Measurements from ENCODE around the gene CD300LF. TPM values are rescaled to one million over a fixed set of nuclear protein-coding genes. Genes with fewer than 3 reads are reported as not detected.

Gene CD300LF
- total and polyA plus RNA-seq, 2 donors (not counting 1 experiment from before 2014, with no cell fraction given) = 0.52 to 1.1 TPM

DNA sequence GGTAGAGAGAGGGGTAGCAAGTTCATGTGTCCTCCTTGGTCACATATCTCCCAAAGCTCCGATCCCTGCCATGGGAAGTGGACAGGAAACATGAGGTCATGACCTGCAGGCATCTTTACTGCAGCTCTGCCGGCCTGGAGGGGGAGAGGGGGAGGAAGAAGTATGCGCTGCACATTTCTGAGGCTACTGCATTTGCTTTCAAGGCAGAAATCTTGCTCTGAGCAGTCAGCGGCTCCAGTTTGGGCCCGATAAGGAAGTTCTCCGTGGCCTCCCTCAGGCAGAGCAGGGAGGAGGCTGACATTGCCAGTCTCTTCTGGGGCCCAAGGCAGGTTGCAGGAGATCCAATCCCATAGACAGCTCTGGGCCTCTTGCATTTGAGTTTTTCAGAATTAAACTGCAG is 34.2 kb upstream of the CD300LF start:
- no peak for ATAC-seq (ENCODE audit: low read depth)
- Mint-ChIP-seq H3K27ac (peak overlapping the region; percentile 32), H3K9me3 (ENCODE audit: insufficient read depth) (no peaks in the 10 kb centered on the region), H3K27me3 (no peaks in the 10 kb centered on the region), H3K4me1 (peaks cover 58% of the 10 kb centered on the region), H3K4me3 (peak overlapping the region; percentile 75)
- Histone ChIP-seq H3K36me3 (replicated peaks in 1 of 2; ENCODE audit: control extremely low read depth in 1 of 2, control insufficient read depth in 1 of 2, extremely low read depth in 1 of 2, insufficient read depth in 2 of 2, low read length in 1 of 2) (no peaks in the 10 kb centered on the region), H3K27ac (ENCODE audit: low read length in 2 of 2) (no peak overlapping the region), H3K4me2 (replicated peaks; ENCODE audit: low read depth, low read length, poor library complexity, severe bottlenecking) (no peak overlapping the region), H2AFZ (ENCODE audit: insufficient read depth, low read depth, low read length, poor library complexity, severe bottlenecking) (no peak overlapping the region), H3K27me3 (replicated peaks in 1 of 4; ENCODE audit: control extremely low read depth in 1 of 4, control insufficient read depth in 3 of 4, insufficient read depth in 4 of 4, low read length in 3 of 4) (no peaks in the 10 kb centered on the region), H3K9me3 (ENCODE audit: control extremely low read depth in 1 of 3, control insufficient read depth in 2 of 3, insufficient read depth in 1 of 3, low read length in 2 of 3) (no peaks in the 10 kb centered on the region), H3K79me2 (ENCODE audit: control insufficient read depth, insufficient read depth, low read length) (peaks cover 50% of the 10 kb centered on the region), H3K4me3 (ENCODE audit: control extremely low read depth in 1 of 5, extremely low read depth in 1 of 5, insufficient read depth in 1 of 5, low read depth in 2 of 5, low read length in 4 of 5) (no peak overlapping the region), H3K4me1 (ENCODE audit: control insufficient read depth in 2 of 2, insufficient read depth in 2 of 2, low read length in 2 of 2) (peaks cover 62 to 74% of the 10 kb centered on the region in 2 donors), H3K9ac (ENCODE audit: low read length) (no peak overlapping the region), H4K20me1 (ENCODE audit: control insufficient read depth, insufficient read depth, low read length, poor library complexity, severe bottlenecking) (peaks cover 33% of the 10 kb centered on the region)
- 45% methylated on average over 6 of the region's 6 CpGs for WGBS (ENCODE audit: insufficient coverage)
- no peak for DNase-seq
- intact Hi-C loops (cut with micrococcal nuclease) = no loop called here
- TF ChIP-seq EZH2 (IDR thresholded peaks at IDR 0.05; ENCODE audit: borderline replicate concordance, insufficient read depth, low read depth, low read length, poor library complexity, severe bottlenecking) = no peak
- TF ChIP-seq, protein P1, sequence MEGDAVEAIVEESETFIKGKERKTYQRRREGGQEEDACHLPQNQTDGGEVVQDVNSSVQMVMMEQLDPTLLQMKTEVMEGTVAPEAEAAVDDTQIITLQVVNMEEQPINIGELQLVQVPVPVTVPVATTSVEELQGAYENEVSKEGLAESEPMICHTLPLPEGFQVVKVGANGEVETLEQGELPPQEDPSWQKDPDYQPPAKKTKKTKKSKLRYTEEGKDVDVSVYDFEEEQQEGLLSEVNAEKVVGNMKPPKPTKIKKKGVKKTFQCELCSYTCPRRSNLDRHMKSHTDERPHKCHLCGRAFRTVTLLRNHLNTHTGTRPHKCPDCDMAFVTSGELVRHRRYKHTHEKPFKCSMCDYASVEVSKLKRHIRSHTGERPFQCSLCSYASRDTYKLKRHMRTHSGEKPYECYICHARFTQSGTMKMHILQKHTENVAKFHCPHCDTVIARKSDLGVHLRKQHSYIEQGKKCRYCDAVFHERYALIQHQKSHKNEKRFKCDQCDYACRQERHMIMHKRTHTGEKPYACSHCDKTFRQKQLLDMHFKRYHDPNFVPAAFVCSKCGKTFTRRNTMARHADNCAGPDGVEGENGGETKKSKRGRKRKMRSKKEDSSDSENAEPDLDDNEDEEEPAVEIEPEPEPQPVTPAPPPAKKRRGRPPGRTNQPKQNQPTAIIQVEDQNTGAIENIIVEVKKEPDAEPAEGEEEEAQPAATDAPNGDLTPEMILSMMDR (IDR thresholded peaks at IDR 0.05) = no peak
- ChIA-PET CTCF (interaction anchor here (0.8 to 4.5 kb wide), 16 partner anchors 9 to 265 kb away, joined by 3 to 65 read pairs (median 17); partner anchors contain the start of genes MRPL58 and RAB37), POLR2A (interaction anchor here (0.6 to 3.7 kb wide), 5 partner anchors 10 to 544 kb away, joined by 3 to 43 read pairs (median 10); partner anchors contain the start of genes NAT9 and RAB37)

DNA sequence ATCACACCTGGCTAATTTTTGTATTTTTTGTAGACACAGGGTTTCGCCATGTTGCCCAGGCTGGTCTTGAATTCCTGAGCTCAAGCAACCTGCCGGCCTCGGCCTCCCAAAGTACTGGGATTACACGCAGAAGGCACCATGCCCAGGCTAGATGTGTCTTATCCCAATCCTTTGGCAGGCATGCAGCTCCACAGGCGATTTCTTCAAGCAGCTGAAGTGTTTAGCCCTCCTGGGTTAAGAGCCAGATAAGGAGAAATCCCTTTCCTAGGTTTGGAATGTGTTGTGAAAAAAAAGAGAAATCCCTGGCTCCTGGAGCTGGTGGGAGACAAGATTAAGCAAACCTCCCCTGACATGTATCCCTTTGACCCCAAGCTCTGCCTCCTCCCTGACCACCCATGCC is 33.7 kb upstream of the CD300LF start:
- no peaks in the 10 kb centered on the region for H3K27me3 Mint-ChIP-seq
- TF ChIP-seq EZH2 (IDR thresholded peaks at IDR 0.05; ENCODE audit: borderline replicate concordance, insufficient read depth, low read depth, low read length, poor library complexity, severe bottlenecking) = no peak
- TF ChIP-seq, protein P1 (IDR thresholded peaks at IDR 0.05) = no peak
- H3K27me3 ChIP-seq (replicated peaks in 1 of 4; ENCODE audit: control extremely low read depth in 1 of 4, control insufficient read depth in 3 of 4, insufficient read depth in 4 of 4, low read length in 3 of 4) = no peaks in the 10 kb centered on the region
- no peak overlapping the region for H3K4me2 ChIP-seq (replicated peaks; ENCODE audit: low read depth, low read length, poor library complexity, severe bottlenecking)
- 97% methylated on average over 5 of the region's 5 CpGs for WGBS (ENCODE audit: insufficient coverage)
- ATAC-seq (ENCODE audit: low read depth) = no peak
- peaks cover 28% of the 10 kb centered on the region for H4K20me1 ChIP-seq (ENCODE audit: control insufficient read depth, insufficient read depth, low read length, poor library complexity, severe bottlenecking)
- no peaks in the 10 kb centered on the region for H3K36me3 ChIP-seq (replicated peaks in 1 of 2; ENCODE audit: control extremely low read depth in 1 of 2, control insufficient read depth in 1 of 2, extremely low read depth in 1 of 2, insufficient read depth in 2 of 2, low read length in 1 of 2)
- peaks cover 45% of the 10 kb centered on the region for H3K79me2 ChIP-seq (ENCODE audit: control insufficient read depth, insufficient read depth, low read length)
- no peak overlapping the region for H2AFZ ChIP-seq (ENCODE audit: insufficient read depth, low read depth, low read length, poor library complexity, severe bottlenecking)
- CTCF ChIA-PET = interaction anchor here (0.8 to 4.5 kb wide), 19 partner anchors 10 to 266 kb away, joined by 3 to 65 read pairs (median 10); partner anchors contain the start of genes MRPL58 and RAB37
- H3K4me3 ChIP-seq (ENCODE audit: control extremely low read depth in 1 of 5, extremely low read depth in 1 of 5, insufficient read depth in 1 of 5, low read depth in 2 of 5, low read length in 4 of 5) = no peak overlapping the region
- no peaks in the 10 kb centered on the region for H3K9me3 ChIP-seq (ENCODE audit: control extremely low read depth in 1 of 3, control insufficient read depth in 2 of 3, insufficient read depth in 1 of 3, low read length in 2 of 3)
- intact Hi-C loops (cut with micrococcal nuclease) = no loop called here
- POLR2A ChIA-PET = interaction anchor here (0.5 to 3.7 kb wide), 4 partner anchors 9 to 45 kb away, joined by 4 to 43 read pairs (median 8); partner anchors contain the start of genes NAT9 and RAB37
- no peaks in the 10 kb centered on the region for H3K9me3 Mint-ChIP-seq (ENCODE audit: insufficient read depth)
- H3K4me3 Mint-ChIP-seq = peak overlapping the region; percentile 56
- peak overlapping the region; percentile 32 for H3K27ac Mint-ChIP-seq
- H3K27ac ChIP-seq (ENCODE audit: low read length in 2 of 2) = no peak overlapping the region
- no peak for DNase-seq
- H3K4me1 Mint-ChIP-seq = peaks cover 58% of the 10 kb centered on the region
- H3K4me1 ChIP-seq (ENCODE audit: control insufficient read depth in 2 of 2, insufficient read depth in 2 of 2, low read length in 2 of 2) = peaks cover 62 to 75% of the 10 kb centered on the region in 2 donors
- H3K9ac ChIP-seq (ENCODE audit: low read length) = no peak overlapping the region

Data from B cell (primary cell).